Measurements from ENCODE around the gene NEUROD2.

- TF ChIP-seq CTCF (IDR thresholded peaks at IDR 0.05) (no peak), POLR2A (IDR thresholded peaks at IDR 0.05) (no peak)
Observed at GRCh38 chr17:39651923-39652586, 44.3 kb upstream of the NEUROD2 start.
